Measurements from ENCODE around the gene NNT.

The NNT gene

DNA sequence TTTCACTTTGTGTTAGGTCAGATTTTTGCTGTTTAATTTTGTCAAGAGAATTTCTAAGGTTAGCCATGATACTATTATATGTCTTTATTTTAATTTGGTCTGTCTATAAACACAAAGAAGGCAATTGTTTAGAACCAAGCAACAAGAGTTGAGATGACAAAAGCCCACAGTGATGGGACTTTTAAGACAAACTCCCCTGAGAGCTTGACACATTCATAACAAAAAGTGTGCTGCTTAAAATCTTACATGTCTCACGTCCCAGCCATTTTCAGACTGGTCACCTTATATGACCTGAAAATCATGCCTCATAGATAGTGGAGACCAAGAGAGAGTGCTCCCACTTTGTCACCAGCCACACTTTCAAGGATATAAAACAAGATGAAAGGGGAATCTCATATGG, 21.6 kb upstream of the NNT start:
- TF ChIP-seq, protein P1, sequence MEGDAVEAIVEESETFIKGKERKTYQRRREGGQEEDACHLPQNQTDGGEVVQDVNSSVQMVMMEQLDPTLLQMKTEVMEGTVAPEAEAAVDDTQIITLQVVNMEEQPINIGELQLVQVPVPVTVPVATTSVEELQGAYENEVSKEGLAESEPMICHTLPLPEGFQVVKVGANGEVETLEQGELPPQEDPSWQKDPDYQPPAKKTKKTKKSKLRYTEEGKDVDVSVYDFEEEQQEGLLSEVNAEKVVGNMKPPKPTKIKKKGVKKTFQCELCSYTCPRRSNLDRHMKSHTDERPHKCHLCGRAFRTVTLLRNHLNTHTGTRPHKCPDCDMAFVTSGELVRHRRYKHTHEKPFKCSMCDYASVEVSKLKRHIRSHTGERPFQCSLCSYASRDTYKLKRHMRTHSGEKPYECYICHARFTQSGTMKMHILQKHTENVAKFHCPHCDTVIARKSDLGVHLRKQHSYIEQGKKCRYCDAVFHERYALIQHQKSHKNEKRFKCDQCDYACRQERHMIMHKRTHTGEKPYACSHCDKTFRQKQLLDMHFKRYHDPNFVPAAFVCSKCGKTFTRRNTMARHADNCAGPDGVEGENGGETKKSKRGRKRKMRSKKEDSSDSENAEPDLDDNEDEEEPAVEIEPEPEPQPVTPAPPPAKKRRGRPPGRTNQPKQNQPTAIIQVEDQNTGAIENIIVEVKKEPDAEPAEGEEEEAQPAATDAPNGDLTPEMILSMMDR (IDR thresholded peaks at IDR 0.05; ENCODE audit: borderline replicate concordance, extremely low read depth, low read length, poor library complexity, severe bottlenecking): no peak
- no peak for TF ChIP-seq EZH2 (IDR thresholded peaks at IDR 0.05; ENCODE audit: borderline replicate concordance, low read depth, low read length, severe bottlenecking)
- Histone ChIP-seq H4K20me1 (ENCODE audit: insufficient read depth, low read length) (no peaks in the 10 kb centered on the region), H3K79me2 (ENCODE audit: insufficient read depth, low read length) (no peaks in the 10 kb centered on the region), H3K4me1 (ENCODE audit: insufficient read depth, low read length) (no peaks in the 10 kb centered on the region), H3K27ac (ENCODE audit: low read length) (no peak overlapping the region), H3K9ac (ENCODE audit: low read depth, low read length) (no peak overlapping the region), H3K9me3 (ENCODE audit: insufficient read depth, low read length, severe bottlenecking) (no peaks in the 10 kb centered on the region), H3K27me3 (ENCODE audit: insufficient read depth, low read length, poor library complexity) (no peaks in the 10 kb centered on the region), H3K36me3 (ENCODE audit: insufficient read depth, low read length) (peaks cover 6% of the 10 kb centered on the region; the same call in 1 of the 2 replicates), H3K4me3 (ENCODE audit: low read depth in 1 of 2, low read length in 2 of 2) (no peak overlapping the region), H2AFZ (ENCODE audit: low read depth, low read length) (no peak overlapping the region), H3K4me2 (ENCODE audit: insufficient read depth, low read length) (no peak overlapping the region)
- DNase-seq (no peak), ATAC-seq (ENCODE audit: insufficient read depth, low read depth) (no peak)

DNA sequence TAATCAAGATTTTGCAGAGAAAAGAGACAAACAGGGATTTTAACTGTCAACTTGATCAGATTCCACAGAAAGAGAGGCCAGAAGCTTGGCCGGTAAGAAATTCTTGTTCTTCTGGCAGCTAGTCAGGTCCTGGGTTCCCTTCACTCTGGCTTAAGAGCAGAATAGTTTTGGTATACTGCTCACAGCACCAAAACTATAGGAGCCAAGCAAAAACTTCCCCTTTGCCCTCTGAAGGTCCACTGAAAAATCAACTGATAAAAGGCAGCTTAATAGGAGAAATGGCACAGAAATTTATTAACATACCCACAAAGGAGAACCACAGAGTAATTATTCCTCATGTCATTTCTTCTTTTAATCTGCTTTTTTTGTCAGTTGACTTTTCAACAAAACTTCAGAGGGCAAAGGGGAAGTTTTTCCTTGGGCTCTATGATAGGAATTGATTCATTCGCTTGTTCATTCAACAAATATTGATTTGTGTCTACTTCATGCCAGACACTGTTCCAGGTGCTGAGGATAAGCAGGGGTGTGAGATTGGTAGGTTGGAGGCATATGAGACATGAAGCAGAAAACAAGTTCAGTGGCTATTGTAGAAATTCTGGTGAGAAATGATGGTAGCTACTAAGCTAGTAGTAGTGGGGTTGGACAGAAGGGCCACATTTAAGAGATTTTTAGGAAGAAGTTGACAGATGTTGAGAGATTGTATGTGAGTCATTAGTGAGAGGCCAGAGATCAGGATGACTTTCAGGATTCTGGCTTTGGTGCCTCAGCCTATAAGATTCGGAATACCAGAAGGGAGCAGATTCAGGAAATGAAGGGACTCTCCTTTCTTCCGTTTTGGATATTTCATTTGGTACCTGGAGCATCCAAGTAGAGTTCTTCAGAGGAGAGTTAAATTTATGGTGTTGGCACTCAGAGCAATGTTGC, 20.6 kb upstream of the NNT start:
- no peak for TF ChIP-seq EZH2 (IDR thresholded peaks at IDR 0.05; ENCODE audit: borderline replicate concordance, low read depth, low read length, severe bottlenecking)
- no peaks in the 10 kb centered on the region for H3K4me1 ChIP-seq (ENCODE audit: insufficient read depth, low read length)
- no peak for DNase-seq
- H3K4me3 ChIP-seq (ENCODE audit: low read depth in 1 of 2, low read length in 2 of 2): no peak overlapping the region
- no peaks in the 10 kb centered on the region for H3K27me3 ChIP-seq (ENCODE audit: insufficient read depth, low read length, poor library complexity)
- no peaks in the 10 kb centered on the region for H3K79me2 ChIP-seq (ENCODE audit: insufficient read depth, low read length)
- no peaks in the 10 kb centered on the region for H4K20me1 ChIP-seq (ENCODE audit: insufficient read depth, low read length)
- no peak for ATAC-seq (ENCODE audit: insufficient read depth, low read depth)
- no peak overlapping the region for H3K27ac ChIP-seq (ENCODE audit: low read length)
- no peak overlapping the region for H3K9ac ChIP-seq (ENCODE audit: low read depth, low read length)
- no peaks in the 10 kb centered on the region for H3K9me3 ChIP-seq (ENCODE audit: insufficient read depth, low read length, severe bottlenecking)
- H3K36me3 ChIP-seq (ENCODE audit: insufficient read depth, low read length): peaks cover 6% of the 10 kb centered on the region; the same call in 1 of the 2 replicates
- no peak overlapping the region for H2AFZ ChIP-seq (ENCODE audit: low read depth, low read length)
- H3K4me2 ChIP-seq (ENCODE audit: insufficient read depth, low read length): no peak overlapping the region

DNA sequence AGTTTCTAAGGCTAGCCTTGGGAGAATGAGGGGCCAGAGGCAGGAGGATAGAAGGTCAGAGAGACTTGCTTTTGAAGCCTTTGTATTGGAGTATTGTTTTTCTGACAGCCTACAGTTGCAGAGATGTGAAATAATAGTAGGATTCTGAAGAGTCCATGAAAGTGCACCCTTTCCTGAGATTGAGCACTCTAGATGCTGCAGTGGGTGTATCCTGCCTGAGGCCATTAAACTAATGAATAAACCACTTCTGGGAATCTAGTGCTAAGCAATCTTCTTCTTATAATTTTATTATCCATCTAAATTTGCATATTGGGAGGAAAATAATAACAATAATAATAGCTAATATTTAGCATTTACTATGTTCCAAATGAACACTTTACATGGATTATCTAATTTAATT, 19.3 kb upstream of the NNT start:
- H3K9ac ChIP-seq (ENCODE audit: low read depth, low read length): no peak overlapping the region
- no peak overlapping the region for H3K4me2 ChIP-seq (ENCODE audit: insufficient read depth, low read length)
- H3K9me3 ChIP-seq (ENCODE audit: insufficient read depth, low read length, severe bottlenecking): no peaks in the 10 kb centered on the region
- ATAC-seq (ENCODE audit: insufficient read depth, low read depth) (no peak), DNase-seq (no peak)
- H3K27me3 ChIP-seq (ENCODE audit: insufficient read depth, low read length, poor library complexity): no peaks in the 10 kb centered on the region
- H2AFZ ChIP-seq (ENCODE audit: low read depth, low read length): no peak overlapping the region
- no peaks in the 10 kb centered on the region for H3K79me2 ChIP-seq (ENCODE audit: insufficient read depth, low read length)
- peaks cover 6% of the 10 kb centered on the region; the same call in 1 of the 2 replicates for H3K36me3 ChIP-seq (ENCODE audit: insufficient read depth, low read length)
- TF ChIP-seq EZH2 (IDR thresholded peaks at IDR 0.05; ENCODE audit: borderline replicate concordance, low read depth, low read length, severe bottlenecking): no peak
- TF ChIP-seq, protein P1 (IDR thresholded peaks at IDR 0.05; ENCODE audit: borderline replicate concordance, extremely low read depth, low read length, poor library complexity, severe bottlenecking): no peak
- no peaks in the 10 kb centered on the region for H4K20me1 ChIP-seq (ENCODE audit: insufficient read depth, low read length)
- no peaks in the 10 kb centered on the region for H3K4me1 ChIP-seq (ENCODE audit: insufficient read depth, low read length)
- H3K4me3 ChIP-seq (ENCODE audit: low read depth in 1 of 2, low read length in 2 of 2): no peak overlapping the region
- H3K27ac ChIP-seq (ENCODE audit: low read length): no peak overlapping the region

DNA sequence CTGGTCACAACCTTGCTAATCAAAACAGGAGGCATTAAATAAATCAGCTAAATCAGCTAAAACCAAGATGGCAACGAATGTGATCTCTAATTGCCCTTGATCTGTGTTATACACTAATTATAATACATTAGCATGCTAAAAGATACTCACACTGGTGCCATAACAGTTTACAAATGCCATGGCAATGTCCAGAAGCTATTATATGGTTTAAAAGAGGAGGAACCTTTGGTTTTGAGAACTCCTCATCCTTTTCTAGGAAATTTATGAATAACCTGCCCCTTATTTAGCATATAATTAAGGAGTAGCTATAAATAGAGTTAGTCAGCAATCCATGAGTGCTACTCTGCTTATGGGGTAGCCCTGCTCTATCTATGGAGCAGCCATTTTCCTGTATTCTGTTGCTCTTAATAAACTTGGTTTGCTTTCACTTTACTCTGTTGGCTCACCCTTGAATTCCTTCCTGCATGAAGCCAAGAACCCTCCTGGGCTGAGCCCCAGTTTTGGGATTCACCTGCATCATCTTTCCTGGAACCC, 18.7 kb upstream of the NNT start:
- TF ChIP-seq, protein P1 (IDR thresholded peaks at IDR 0.05; ENCODE audit: borderline replicate concordance, extremely low read depth, low read length, poor library complexity, severe bottlenecking): no peak
- TF ChIP-seq EZH2 (IDR thresholded peaks at IDR 0.05; ENCODE audit: borderline replicate concordance, low read depth, low read length, severe bottlenecking): no peak
- H3K4me3 ChIP-seq (ENCODE audit: low read depth in 1 of 2, low read length in 2 of 2): no peak overlapping the region
- H3K79me2 ChIP-seq (ENCODE audit: insufficient read depth, low read length): no peaks in the 10 kb centered on the region
- no peaks in the 10 kb centered on the region for H3K9me3 ChIP-seq (ENCODE audit: insufficient read depth, low read length, severe bottlenecking)
- ATAC-seq (ENCODE audit: insufficient read depth, low read depth) (no peak), DNase-seq (no peak)
- no peaks in the 10 kb centered on the region for H4K20me1 ChIP-seq (ENCODE audit: insufficient read depth, low read length)
- H3K27me3 ChIP-seq (ENCODE audit: insufficient read depth, low read length, poor library complexity): no peaks in the 10 kb centered on the region
- H2AFZ ChIP-seq (ENCODE audit: low read depth, low read length): no peak overlapping the region
- no peaks in the 10 kb centered on the region for H3K4me1 ChIP-seq (ENCODE audit: insufficient read depth, low read length)
- peaks cover 6% of the 10 kb centered on the region; the same call in 1 of the 2 replicates for H3K36me3 ChIP-seq (ENCODE audit: insufficient read depth, low read length)
- H3K27ac ChIP-seq (ENCODE audit: low read length): no peak overlapping the region
- no peak overlapping the region for H3K9ac ChIP-seq (ENCODE audit: low read depth, low read length)
- H3K4me2 ChIP-seq (ENCODE audit: insufficient read depth, low read length): no peak overlapping the region

All from DND-41 (cell line).